Keratinocyte (primary cell): Measurements from ENCODE around the gene EXO5. TPM values are rescaled to one million over a fixed set of nuclear protein-coding genes. Genes with fewer than 3 reads are reported as not detected.

Experiments
- DNase-seq: peaks from one replicate; pipeline ENCODE4 v3.0.0-alpha.2; 2011; ENCODE audit warnings: low read depth, missing footprints, low spot score
- FAIRE-seq: peaks from 2 replicates; lab custom pipeline; 2011; peaks lifted over from hg19 to GRCh38; lab: Jason Lieb, UNC
- H2AFZ ChIP-seq: 2 replicates; pipeline ENCODE4 v1.6.0; 2012; ENCODE audit warnings: low read length, control low read depth, inconsistent platforms; ENCODE audit not compliant: control insufficient read depth
- H3K27ac ChIP-seq: 2 replicates; pipeline ENCODE4 v1.5.1; 2011; ENCODE audit warnings: low read length; ENCODE audit not compliant: control insufficient read depth, insufficient read depth
- H3K27me3 ChIP-seq: 3 replicates; pipeline ENCODE4 v1.6.0; 2011; ENCODE audit warnings: low read length; ENCODE audit not compliant: control insufficient read depth, insufficient read depth; ENCODE audit errors: extremely low read depth
- H3K36me3 ChIP-seq, 2 experiments: 2 replicates in 1 of 2; 3 replicates in 1 of 2; pipeline ENCODE4 v1.5.1; 2011; ENCODE audit warnings: low read length in 2 of 2, mild to moderate bottlenecking in 1 of 2; ENCODE audit not compliant: control insufficient read depth in 2 of 2, insufficient read depth in 2 of 2; ENCODE audit errors: extremely low read depth in 1 of 2
- H3K4me1 ChIP-seq: 3 replicates; pipeline ENCODE4 v1.5.1; 2011; ENCODE audit warnings: low read length; ENCODE audit not compliant: control insufficient read depth, insufficient read depth; ENCODE audit errors: extremely low read depth
- H3K4me2 ChIP-seq: 3 replicates; pipeline ENCODE4 v1.6.0; 2011; ENCODE audit warnings: low read depth, low read length; ENCODE audit not compliant: control insufficient read depth, insufficient read depth; ENCODE audit errors: extremely low read depth
- H3K4me3 ChIP-seq, 3 experiments: fragments of 200-600 bp in 1 of 3; sonication (generic) in 1 of 3; 2 replicates in 2 of 3; 3 replicates in 1 of 3; pipeline ENCODE4 v1.5.1; 2011 to 2016; ENCODE audit warnings: low read length in 3 of 3, mild to moderate bottlenecking in 3 of 3, control low read depth in 2 of 3, inconsistent platforms in 1 of 3, low read depth in 1 of 3, mixed read lengths in 1 of 3, mixed run types in 1 of 3, moderate library complexity in 1 of 3; ENCODE audit not compliant: control insufficient read depth in 2 of 3, insufficient read depth in 2 of 3; ENCODE audit errors: extremely low read depth in 1 of 3
- H3K79me2 ChIP-seq: 2 replicates; pipeline ENCODE4 v1.6.0; 2012; ENCODE audit warnings: low read length; ENCODE audit not compliant: control insufficient read depth, insufficient read depth
- H3K9ac ChIP-seq: 3 replicates; pipeline ENCODE4 v1.6.0; 2011; ENCODE audit warnings: low read length; ENCODE audit not compliant: control insufficient read depth, insufficient read depth; ENCODE audit errors: extremely low read depth
- H3K9me1 ChIP-seq: 3 replicates; pipeline ENCODE4 v1.6.0; 2011; ENCODE audit warnings: low read length; ENCODE audit not compliant: control insufficient read depth, insufficient read depth; ENCODE audit errors: extremely low read depth
- H3K9me3 ChIP-seq: 2 replicates; pipeline ENCODE4 v1.5.1; 2012; ENCODE audit warnings: low read depth, low read length; ENCODE audit not compliant: control insufficient read depth
- H4K20me1 ChIP-seq: 3 replicates; pipeline ENCODE4 v1.6.0; 2011; ENCODE audit warnings: low read length; ENCODE audit not compliant: control insufficient read depth, insufficient read depth; ENCODE audit errors: extremely low read depth
- EZH2 ChIP-seq: IDR thresholded peaks from one replicate; pipeline ENCODE4 v1.6.1; 2012; ENCODE audit warnings: inconsistent platforms, mild to moderate bottlenecking, low read length, moderate library complexity
- dilution Hi-C: fragments of 300-500 bp; cut with MboI; formaldehyde crosslinking; loops from one replicate; pipeline ENCODE4 v1.7.0; 2020; ENCODE audit warnings: low sequenced_read_pairs; ENCODE audit not compliant: extremely low pct_ligation_motif_present
- polyA plus RNA-seq, 5 experiments: library from polyadenylated mRNA; depleted of rRNA in 3 of 5; stranded (reverse) in 3 of 5; stranded (forward) in 1 of 5; unstranded in 1 of 5; fragments of >200 nt; gene quantifications; 1 replicate in 1 of 5; 2 replicates in 3 of 5; 3 replicates in 1 of 5; pipeline versions ENCODE4 v1.2.1 to v1.2.3, GENCODE V29; 2011 to 2012; ENCODE audit warnings: missing spikeins in 2 of 5, low read depth in 1 of 5, low replicate concordance in 1 of 5
- TF ChIP-seq, protein P1 (sequence below), 3 experiments: IDR thresholded peaks in 1 of 3; conservative IDR thresholded peaks in 1 of 3; optimal IDR thresholded peaks in 1 of 3; 2 replicates in 2 of 3; 3 replicates in 1 of 3; pipeline versions ENCODE3 to v1.5.1; 2011; ENCODE audit warnings: low read length in 3 of 3, mild to moderate bottlenecking in 3 of 3, moderate library complexity in 2 of 3, control low read depth in 1 of 3, inconsistent platforms in 1 of 3; ENCODE audit not compliant: insufficient read depth in 2 of 3; ENCODE audit errors: extremely low read depth in 1 of 3

Gene EXO5
- polyA plus RNA-seq, 1 donor (not counting 4 experiments of a cell fraction or from before 2014, with no cell fraction given), result 8.6 TPM

DNA sequence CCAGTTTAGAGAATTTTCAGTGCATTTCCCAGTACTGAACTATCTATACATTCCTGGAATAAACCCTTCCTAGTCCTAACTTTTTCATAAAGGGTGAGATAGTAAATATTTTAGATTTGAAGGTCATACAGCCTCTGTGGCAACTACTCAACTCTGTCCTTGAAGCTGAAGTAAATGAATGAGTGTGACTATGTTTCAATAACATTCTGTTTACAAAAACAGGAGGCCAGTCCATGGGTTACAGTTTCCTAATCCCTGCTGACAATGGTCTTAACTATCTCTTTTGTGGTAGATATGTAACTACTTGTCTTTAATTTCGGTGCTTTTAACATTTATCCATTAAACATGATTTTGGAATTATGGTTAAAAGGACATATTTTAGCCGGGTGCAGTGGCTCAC lies 27.2 kb downstream of the EXO5 start:
- H3K36me3 ChIP-seq, result no peaks in the 10 kb centered on the region
- FAIRE-seq, result no peak
- TF ChIP-seq, protein P1, sequence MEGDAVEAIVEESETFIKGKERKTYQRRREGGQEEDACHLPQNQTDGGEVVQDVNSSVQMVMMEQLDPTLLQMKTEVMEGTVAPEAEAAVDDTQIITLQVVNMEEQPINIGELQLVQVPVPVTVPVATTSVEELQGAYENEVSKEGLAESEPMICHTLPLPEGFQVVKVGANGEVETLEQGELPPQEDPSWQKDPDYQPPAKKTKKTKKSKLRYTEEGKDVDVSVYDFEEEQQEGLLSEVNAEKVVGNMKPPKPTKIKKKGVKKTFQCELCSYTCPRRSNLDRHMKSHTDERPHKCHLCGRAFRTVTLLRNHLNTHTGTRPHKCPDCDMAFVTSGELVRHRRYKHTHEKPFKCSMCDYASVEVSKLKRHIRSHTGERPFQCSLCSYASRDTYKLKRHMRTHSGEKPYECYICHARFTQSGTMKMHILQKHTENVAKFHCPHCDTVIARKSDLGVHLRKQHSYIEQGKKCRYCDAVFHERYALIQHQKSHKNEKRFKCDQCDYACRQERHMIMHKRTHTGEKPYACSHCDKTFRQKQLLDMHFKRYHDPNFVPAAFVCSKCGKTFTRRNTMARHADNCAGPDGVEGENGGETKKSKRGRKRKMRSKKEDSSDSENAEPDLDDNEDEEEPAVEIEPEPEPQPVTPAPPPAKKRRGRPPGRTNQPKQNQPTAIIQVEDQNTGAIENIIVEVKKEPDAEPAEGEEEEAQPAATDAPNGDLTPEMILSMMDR (optimal IDR thresholded peaks at IDR 0.05 in 1 of 3, IDR thresholded peaks at IDR 0.05 in 1 of 3, conservative IDR thresholded peaks at IDR 0.05 in 1 of 3; ENCODE audit: extremely low read depth in 1 of 3, insufficient read depth in 2 of 3, low read length in 3 of 3), result no peak
- no peak for TF ChIP-seq EZH2

DNA sequence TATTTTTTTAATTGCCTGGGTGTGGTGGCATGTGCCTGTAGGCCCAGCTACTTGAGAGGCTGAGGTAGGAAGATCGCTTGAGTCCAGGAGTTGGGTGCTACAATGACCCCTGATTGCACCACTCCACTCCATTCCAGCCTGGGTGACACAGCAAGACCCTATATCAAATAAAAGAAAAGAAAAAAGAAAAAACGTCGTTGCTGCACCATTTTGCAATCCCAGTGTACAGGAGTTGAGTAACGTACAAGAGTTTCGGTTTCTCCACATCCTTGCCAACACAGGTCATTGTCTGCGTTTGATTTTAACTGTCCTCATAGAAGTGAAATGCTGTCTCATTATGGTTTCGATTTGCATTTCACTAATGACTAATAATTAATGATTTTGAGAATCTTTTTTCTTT lies 30.8 kb downstream of the EXO5 start:
- H3K4me3 ChIP-seq, result no peak overlapping the region
- no peaks in the 10 kb centered on the region for H4K20me1 ChIP-seq
- no peaks in the 10 kb centered on the region for H3K79me2 ChIP-seq
- no peaks in the 10 kb centered on the region for H3K9me1 ChIP-seq
- H2AFZ ChIP-seq, result no peak overlapping the region
- H3K27ac ChIP-seq, result no peak overlapping the region
- no peaks in the 10 kb centered on the region for H3K36me3 ChIP-seq
- H3K9ac ChIP-seq, result no peak overlapping the region
- no peak for DNase-seq
- no peak overlapping the region for H3K4me2 ChIP-seq
- H3K4me1 ChIP-seq, result no peaks in the 10 kb centered on the region
- H3K9me3 ChIP-seq, result no peaks in the 10 kb centered on the region
- H3K27me3 ChIP-seq, result no peaks in the 10 kb centered on the region
- dilution Hi-C loops, result no loop called here
- TF ChIP-seq, protein P1 (optimal IDR thresholded peaks at IDR 0.05 in 1 of 3, IDR thresholded peaks at IDR 0.05 in 1 of 3, conservative IDR thresholded peaks at IDR 0.05 in 1 of 3; ENCODE audit: extremely low read depth in 1 of 3, insufficient read depth in 2 of 3, low read length in 3 of 3), result no peak
- no peak for TF ChIP-seq EZH2
- FAIRE-seq, result no peak

More for the DNA sequence above, 27.2 kb downstream of the EXO5 start:
- dilution Hi-C loops, result no loop called here
- Histone ChIP-seq H3K9ac (no peak overlapping the region), H3K27ac (no peak overlapping the region), H3K4me2 (no peak overlapping the region), H3K9me3 (no peaks in the 10 kb centered on the region), H3K9me1 (no peaks in the 10 kb centered on the region), H3K4me3 (no peak overlapping the region), H3K4me1 (peaks cover 5% of the 10 kb centered on the region), H3K27me3 (no peaks in the 10 kb centered on the region), H3K79me2 (no peaks in the 10 kb centered on the region), H2AFZ (no peak overlapping the region), H4K20me1 (no peaks in the 10 kb centered on the region)
- no peak for DNase-seq
